GM13977 (cell line): Measurements from ENCODE around the gene ANKRD66.

Experiments
- DNase-seq: peaks from one replicate; pipeline ENCODE4 v3.0.0; 2012; ENCODE audit warnings: low spot score
- CTCF ChIP-seq: IDR thresholded peaks from 2 replicates; pipeline ENCODE4 v1.5.1; 2012; ENCODE audit warnings: mild to moderate bottlenecking, control low read depth; ENCODE audit not compliant: insufficient read depth; ENCODE audit errors: extremely low read depth, missing control alignments
- in situ Hi-C: fragments of 300-500 bp; cut with MboI; formaldehyde crosslinking; loops from one replicate; pipeline ENCODE4 v1.12.0; 2022; ENCODE audit warnings: low sequenced_read_pairs, low pct_unique_long_range_greater_than_20kb, mixed read lengths, inconsistent platforms; ENCODE audit not compliant: unreplicated experiment

Gene ANKRD66

GRCh38 chr6:46720401-46720800, 26.3 kb upstream of the ANKRD66 start:
- no peak for DNase-seq
- TF ChIP-seq CTCF = no peak
- in situ Hi-C loops = no loop called here

GRCh38 chr6:46729787-46730326, 16.9 kb upstream of the ANKRD66 start:
- in situ Hi-C loops = no loop called here
- no peak for DNase-seq
- no peak for TF ChIP-seq CTCF

- no peak for DNase-seq
- TF ChIP-seq CTCF = no peak
- in situ Hi-C loops = no loop called here
These were observed 15.7 kb upstream of the ANKRD66 start for GRCh38 chr6:46730921-46731461.

- DNase-seq = no peak
- in situ Hi-C loops = no loop called here
- TF ChIP-seq CTCF = no peak
These were observed 13.4 kb upstream of the ANKRD66 start for GRCh38 chr6:46733341-46733801.

GRCh38 chr6:46734867-46735719, 11.6 kb upstream of the ANKRD66 start, which contains the start of gene PLA2G7:
TSS of gene PLA2G7 (minus strand) at chr6:46735375. CDS start at chr6:46722891, 12,484 bp downstream.
- in situ Hi-C loops = no loop called here
- DNase-seq = no peak
- no peak for TF ChIP-seq CTCF

GRCh38 chr6:46735720-46736031, 11.1 kb upstream of the ANKRD66 start:
- TF ChIP-seq CTCF = no peak
- in situ Hi-C loops = no loop called here
- no peak for DNase-seq
